B cell (primary cell): ENCODE results near the gene PRDM10.

Source experiments
- CTCF ChIP-seq: fragments of 200-600 bp; IDR thresholded peaks from one replicate; pipeline ENCODE4 v1.8.0; 2022; ENCODE audit warnings: antibody characterized with exemption, mild to moderate bottlenecking
- EZH2 ChIP-seq: IDR thresholded peaks from 2 replicates; pipeline ENCODE4 v1.6.1; 2012; ENCODE audit warnings: borderline replicate concordance, low read depth, mild to moderate bottlenecking, moderate library complexity, low read length; ENCODE audit not compliant: insufficient read depth, poor library complexity, severe bottlenecking

GRCh38 chr11:129974672-129975071 is 28.0 kb downstream of the PRDM10 start:
- TF ChIP-seq CTCF = no peak
- no peak for TF ChIP-seq EZH2
